Peyer's patch (tissue), 4 donors: Measurements from ENCODE around the gene ST6GALNAC1.

Experiments used
- CTCF ChIP-seq, 6 experiments: fragments of 450-650 bp in 4 of 6; fragments of 200-600 bp in 2 of 6; sonication (generic) in 1 of 6; IDR thresholded peaks; one replicate each; pipeline ENCODE4 v1.5.1; 2017 to 2019; ENCODE audit warnings: antibody characterized with exemption in 6 of 6, mild to moderate bottlenecking in 3 of 6, moderate library complexity in 1 of 6
- POLR2A ChIP-seq, 2 donors: fragments of 450-650 bp; IDR thresholded peaks; one replicate each; pipeline ENCODE4 v1.5.1; 2017; ENCODE audit warnings: antibody characterized with exemption in 2 of 2, mild to moderate bottlenecking in 2 of 2, moderate library complexity in 2 of 2

GRCh38 chr17:76644995-76645394 is 1.4 kb upstream of the ST6GALNAC1 start:
- TF ChIP-seq CTCF (IDR thresholded peaks at IDR 0.05) (no peak), POLR2A (IDR thresholded peaks at IDR 0.05) (no peak)
